Ovary (tissue), 9 donors: ENCODE measurements around the gene CCDC152. TPM values are rescaled to one million over a fixed set of nuclear protein-coding genes. Genes with fewer than 3 reads are reported as not detected.

Experiments used
- DNase-seq, 5 donors: peaks; one replicate each; pipeline ENCODE4 v3.0.0-alpha.2; 2019 to 2020
- H3K27ac ChIP-seq, 2 donors: fragments of 200-600 bp; one replicate each; pipeline versions ENCODE4 v1.5.1 to v1.8.0; 2019 to 2022
- H3K27me3 ChIP-seq: fragments of 200-600 bp; one replicate; pipeline ENCODE4 v1.8.0; 2022
- H3K36me3 ChIP-seq: fragments of 200-600 bp; sonication (generic); one replicate; pipeline ENCODE4 v1.5.1; 2019
- H3K4me1 ChIP-seq: one replicate; pipeline ENCODE4 v1.8.1; 2013; ENCODE audit warnings: mild to moderate bottlenecking, moderate library complexity; ENCODE audit not compliant: insufficient read depth
- H3K4me3 ChIP-seq: fragments of 200-600 bp; sonication (generic); one replicate; pipeline ENCODE4 v1.5.1; 2017
- H3K9me3 ChIP-seq, 2 donors: fragments of 200-600 bp in 1 of 2; sonication (generic) in 1 of 2; one replicate each; pipeline versions ENCODE4 v1.5.1 to v1.8.1; 2013 to 2019; ENCODE audit warnings: mild to moderate bottlenecking in 1 of 2, moderate library complexity in 1 of 2
- CTCF ChIP-seq, 3 donors: fragments of 450-650 bp in 2 of 3; fragments of 200-600 bp in 1 of 3; IDR thresholded peaks; one replicate each; pipeline versions ENCODE4 v1.5.1 to v1.8.0; 2016 to 2022; ENCODE audit warnings: antibody characterized with exemption in 3 of 3, mild to moderate bottlenecking in 1 of 3
- EP300 ChIP-seq: sonication (generic); formaldehyde crosslinking; IDR thresholded peaks from one replicate; pipeline ENCODE4 v1.6.1; 2017; ENCODE audit warnings: antibody characterized with exemption
- POLR2A ChIP-seq: fragments of 450-650 bp; IDR thresholded peaks from one replicate; pipeline ENCODE4 v1.6.1; 2017; ENCODE audit warnings: antibody characterized with exemption, mild to moderate bottlenecking, moderate library complexity
- WGBS, 3 donors: extraction: QIAGEN DNeasy Blood & Tissue Kit in 1 of 3; methylation state at CpG; one replicate each; pipeline versions ENCODE4 v1.1.5 to v1.1.7; 2013 to 2017; 5-methylcytosine and 5-hydroxymethylcytosine counted together
- intact Hi-C, 4 donors: fragments of 100-400 bp; cut with DNase I; formaldehyde crosslinking; loops; one replicate each; pipeline versions ENCODE4 v1.11.0 to v1.15.1; 2022 to 2023
- polyA plus RNA-seq, 2 donors: library from polyadenylated mRNA; stranded (reverse); fragments of 200-250 nt in 1 of 2; fragments of 350-450 nt in 1 of 2; fragmentation: Illumina TruSeq in 1 of 2; extraction: RNeasy Lipid Tissue Mini Kit (QIAGEN cat#74804) in 1 of 2; gene quantifications; one replicate each; pipeline ENCODE4 v1.2.3, GENCODE V29; 2013 to 2014
- total RNA-seq, 7 donors: library from RNA; depleted of rRNA in 2 of 7; stranded (reverse); fragments of >200 nt in 2 of 7; fragmentation: NEBNext Ultra II Directional in 3 of 7; extraction: Animal tissue kit (Norgen Biotek cat#: 25700) in 3 of 7; gene quantifications; one replicate each; pipeline versions ENCODE4 v1.1.0 to v1.2.4, GENCODE V29; 2016 to 2023
- donor health status: DM: no; HTN: no; CAD: no; lungs with moderate emphysema.
- donor health status: DM: no; HTN: no; CAD: no.
- donor health status: Bipolar disorder and iron deficiency.
- donor health status: DM: yes; HTN: yes; CAD: no.
- donor health status: DM: no; HTN: no; CAD: no.
- donor health status: DM: yes; HTN: yes; CAD: no.

Gene CCDC152
- total and polyA plus RNA-seq, 9 donors, result 1.7 to 5.5 (median 3.7) TPM

GRCh38 chr5:42819745-42820144, 63.1 kb downstream of the CCDC152 start:
- H3K27ac ChIP-seq, result no peak overlapping the region
- no peaks in the 10 kb centered on the region for H3K9me3 ChIP-seq
- TF ChIP-seq CTCF (IDR thresholded peaks at IDR 0.05), result no peak
- TF ChIP-seq POLR2A, result no peak
- no peak for TF ChIP-seq EP300
- no peak for DNase-seq
- H3K4me1 ChIP-seq, result no peaks in the 10 kb centered on the region
- WGBS, 3 donors, result 71 to 100% (median 97%) methylated on average over 2 of the region's 2 CpGs
- no peak overlapping the region for H3K4me3 ChIP-seq
- H3K36me3 ChIP-seq, result no peaks in the 10 kb centered on the region
- H3K27me3 ChIP-seq, result no peaks in the 10 kb centered on the region
- intact Hi-C loops, result loop anchor here in 1 of 4 donors (10.0 kb wide), 1 partner anchor 665 kb away; the partner anchor contains the start of gene TMEM267

- intact Hi-C loops, result no loop called here
- 84 to 87% (median 85%) methylated on average over 2 of the region's 2 CpGs for WGBS, 3 donors
Measured at GRCh38 chr5:42822548-42822947, 65.9 kb downstream of the CCDC152 start.

GRCh38 chr5:42824347-42824976, 67.8 kb downstream of the CCDC152 start:
- H3K27me3 ChIP-seq, result no peaks in the 10 kb centered on the region
- H3K36me3 ChIP-seq, result no peaks in the 10 kb centered on the region
- DNase-seq, result no peak
- H3K4me1 ChIP-seq, result no peaks in the 10 kb centered on the region
- 72 to 75% (median 74%) methylated on average over 7 of the region's 7 CpGs for WGBS, 3 donors
- no peak overlapping the region for H3K27ac ChIP-seq
- no peak overlapping the region for H3K4me3 ChIP-seq
- H3K9me3 ChIP-seq, result no peaks in the 10 kb centered on the region
- TF ChIP-seq EP300, result no peak
- TF ChIP-seq CTCF (IDR thresholded peaks at IDR 0.05), result no peak
- TF ChIP-seq POLR2A, result no peak
- intact Hi-C loops, result no loop called here

More at GRCh38 chr5:42822548-42822947, 65.9 kb downstream of the CCDC152 start:
- Histone ChIP-seq H3K27ac (no peak overlapping the region), H3K4me1 (no peaks in the 10 kb centered on the region), H3K4me3 (no peak overlapping the region), H3K9me3 (no peaks in the 10 kb centered on the region), H3K27me3 (no peaks in the 10 kb centered on the region), H3K36me3 (no peaks in the 10 kb centered on the region)
- TF ChIP-seq POLR2A (no peak), EP300 (no peak), CTCF (IDR thresholded peaks at IDR 0.05) (no peak)
- DNase-seq, result no peak

- Histone ChIP-seq H3K4me1 (no peaks in the 10 kb centered on the region), H3K27me3 (no peaks in the 10 kb centered on the region), H3K9me3 (no peaks in the 10 kb centered on the region), H3K27ac (no peak overlapping the region), H3K4me3 (no peak overlapping the region), H3K36me3 (no peaks in the 10 kb centered on the region)
- intact Hi-C loops, result no loop called here
- TF ChIP-seq CTCF (IDR thresholded peaks at IDR 0.05), result no peak
- TF ChIP-seq EP300, result no peak
- TF ChIP-seq POLR2A, result no peak
- 80 to 93% (median 90%) methylated on average over 9 of the region's 9 CpGs for WGBS, 3 donors
- DNase-seq, result no peak
Measured at GRCh38 chr5:42825422-42826148, 69.0 kb downstream of the CCDC152 start.
